HG03108 (cell line): ENCODE results near the gene C6orf120.
"Not testable (repeated sequence)": the region's sequence is repeated elsewhere in the genome, so short reads cannot be mapped to it uniquely, and the experiment has no call there.

Source experiments
- ATAC-seq: cut with Tn5 transposase; IDR thresholded peaks from one replicate; pipeline ENCODE4 v1.9.1; 2021; ENCODE audit warnings: moderate library complexity; ENCODE audit not compliant: unreplicated experiment

The C6orf120 gene

DNA sequence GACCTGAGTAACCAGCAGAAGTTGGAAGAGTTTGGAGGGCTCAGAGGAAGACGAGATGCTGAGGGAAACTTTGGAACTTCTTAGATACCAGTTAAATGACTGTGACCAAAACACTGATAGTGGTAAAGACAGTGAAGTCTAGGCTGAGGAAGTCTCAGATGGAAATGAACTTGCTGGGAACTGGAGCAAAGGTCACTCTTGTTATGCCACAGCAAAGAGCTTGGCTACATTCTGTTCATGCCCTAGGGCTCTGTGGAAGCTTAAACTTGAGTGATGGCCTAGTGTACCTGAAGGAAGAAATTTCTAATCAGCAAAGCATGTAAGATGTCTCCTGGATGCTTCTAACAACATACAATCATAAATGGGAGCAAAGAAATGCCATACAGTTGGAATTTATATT is 24.8 kb upstream of the C6orf120 start:
- no peak for ATAC-seq

GRCh38 chr6:169678342-169678741 is 23.6 kb upstream of the C6orf120 start:
- ATAC-seq = no peak

DNA sequence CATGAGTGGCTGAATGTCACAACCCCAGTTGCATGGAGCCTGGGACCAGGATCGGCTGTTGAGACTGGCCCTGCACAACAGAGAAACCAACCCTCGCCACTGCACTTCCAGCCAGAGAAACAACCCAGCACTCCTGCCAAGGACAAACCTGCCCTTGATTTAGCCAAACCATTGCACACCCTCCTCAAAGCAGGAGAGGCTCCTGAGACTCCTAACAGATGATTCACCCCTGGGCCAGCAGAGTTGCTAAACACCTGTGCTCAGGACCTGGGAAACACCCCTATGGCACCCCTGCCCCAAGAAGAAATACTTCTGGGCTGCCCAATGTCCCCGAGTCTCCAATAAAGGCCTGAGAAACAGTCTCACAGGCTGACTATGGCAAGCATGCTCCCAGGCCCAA is 17.9 kb upstream of the C6orf120 start:
- ATAC-seq = no peak

- no peak for ATAC-seq
Observed at GRCh38 chr6:169685860-169686259, 16.1 kb upstream of the C6orf120 start.

DNA sequence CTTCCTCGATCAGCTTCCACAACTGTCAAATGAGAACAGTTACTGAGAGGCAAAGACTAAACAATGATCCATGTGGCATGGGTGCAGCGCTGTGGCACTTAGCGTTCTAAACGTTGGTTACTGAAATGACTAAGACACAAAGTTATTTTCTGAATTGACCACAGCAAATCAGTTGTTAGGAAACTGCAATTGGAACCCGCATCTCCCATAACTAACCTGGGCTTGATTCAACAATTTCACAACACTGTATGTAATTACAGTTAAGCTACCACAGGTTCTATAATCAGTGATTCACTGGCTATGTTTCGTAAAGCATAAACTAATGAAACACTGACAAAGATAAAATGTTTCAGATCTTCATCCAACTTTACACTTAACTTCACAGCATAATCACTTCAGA is 12.6 kb upstream of the C6orf120 start:
- ATAC-seq = no peak

GRCh38 chr6:169691260-169691659 is 10.7 kb upstream of the C6orf120 start:
- ATAC-seq = no peak

- no peak for ATAC-seq
Observed at GRCh38 chr6:169692516-169692915, 9.4 kb upstream of the C6orf120 start.

GRCh38 chr6:169695131-169695530 is 6.8 kb upstream of the C6orf120 start:
- ATAC-seq = no peak

- not testable (repeated sequence) for ATAC-seq
Observed at GRCh38 chr6:169697115-169697514, 4.8 kb upstream of the C6orf120 start.

- ATAC-seq = no peak
Observed at GRCh38 chr6:169700296-169700695, 1.6 kb upstream of the C6orf120 start.

DNA sequence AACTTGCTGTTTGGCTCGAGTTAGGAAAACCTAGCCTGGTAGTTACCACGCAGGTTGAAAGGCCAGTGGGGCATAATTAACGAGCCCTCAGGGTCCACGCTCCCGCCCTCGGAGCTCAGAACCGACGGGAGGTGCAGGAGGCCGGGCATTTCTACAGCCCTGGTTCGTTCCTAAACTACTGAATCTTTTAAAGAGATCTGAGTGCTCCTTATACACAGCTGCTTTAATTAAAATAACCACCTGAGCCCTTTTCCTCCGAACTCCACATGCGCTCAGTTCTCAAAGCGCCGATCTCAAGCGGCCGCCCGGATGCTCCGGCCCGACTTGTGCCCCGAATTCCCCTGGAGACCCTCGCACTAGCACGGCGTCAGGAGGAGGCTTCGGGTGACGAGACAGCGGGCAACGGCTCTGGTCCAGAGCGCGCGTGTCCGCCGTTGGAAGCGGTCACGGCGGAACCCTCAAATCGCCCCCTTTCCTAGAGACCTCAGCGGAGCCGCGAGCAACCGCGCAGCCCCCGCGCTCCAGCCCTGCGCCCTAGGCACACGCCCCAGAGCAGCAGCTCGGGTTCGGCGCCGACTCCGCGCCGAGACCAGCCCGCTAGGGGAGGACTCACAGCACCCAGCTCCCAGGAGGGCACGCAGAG is 494 bp upstream of the C6orf120 start:
- ATAC-seq = no peak

GRCh38 chr6:169702840-169703246 is 917 bp downstream of the C6orf120 start:
- ATAC-seq = peak; percentile 10

DNA sequence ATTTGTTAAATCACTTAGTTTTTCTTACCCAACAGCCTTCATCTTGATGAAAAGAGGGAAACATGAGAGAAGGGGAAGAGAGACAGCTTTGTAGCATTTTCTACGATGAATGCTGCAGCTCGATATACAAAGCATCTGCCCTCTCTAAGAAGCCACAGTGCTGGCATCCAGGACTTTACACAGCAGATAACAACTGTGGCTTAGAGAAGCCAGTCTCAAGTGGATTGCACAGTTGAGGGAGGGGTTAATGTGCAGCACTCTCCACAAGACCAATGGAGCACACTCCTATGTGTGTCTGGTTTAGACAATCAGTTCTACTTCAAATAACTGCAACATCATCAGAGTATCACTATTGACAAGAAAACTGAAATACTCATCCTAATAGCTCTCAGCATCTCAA is 5.8 kb downstream of the C6orf120 start:
- ATAC-seq = no peak

DNA sequence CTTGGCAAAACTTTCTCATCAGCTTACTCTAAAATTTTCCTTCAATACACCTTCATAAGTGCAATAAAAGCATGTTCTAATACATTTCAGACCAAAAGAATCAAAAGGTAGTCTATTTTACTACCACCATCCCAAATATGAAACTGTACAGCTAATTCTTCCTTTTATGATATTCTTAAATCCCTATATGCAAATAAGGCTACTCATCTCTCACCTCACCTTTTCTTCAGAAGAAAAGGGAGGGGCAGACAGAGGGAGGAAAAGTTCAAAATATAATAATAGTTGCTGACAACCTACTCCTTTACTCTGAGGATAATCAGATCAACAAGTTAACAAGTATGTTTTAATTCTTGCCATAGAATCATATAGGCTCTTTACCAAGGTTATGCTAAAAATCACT is 7.4 kb downstream of the C6orf120 start:
- no peak for ATAC-seq

GRCh38 chr6:169710009-169710408 is 8.1 kb downstream of the C6orf120 start:
- no peak for ATAC-seq

DNA sequence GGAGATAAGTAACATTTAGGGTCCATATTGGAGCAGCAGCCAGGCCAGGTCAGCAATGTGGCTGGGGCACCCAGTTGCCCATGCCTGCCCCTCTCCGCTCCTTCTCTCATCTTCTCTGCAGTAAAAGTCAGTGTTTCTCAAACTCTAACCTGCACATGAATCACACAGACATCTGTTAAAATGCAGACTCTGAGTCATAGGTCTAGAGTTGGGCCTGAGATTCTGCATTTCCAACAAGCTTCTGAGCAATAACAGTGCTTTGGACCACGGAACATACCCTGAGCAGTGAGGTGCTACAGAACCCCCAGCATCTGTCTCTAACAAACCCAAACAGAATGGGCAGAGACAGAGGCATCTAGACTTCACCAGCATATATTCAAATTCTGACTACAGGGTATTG is 12.3 kb downstream of the C6orf120 start:
- ATAC-seq = no peak

GRCh38 chr6:169714595-169714994 is 12.7 kb downstream of the C6orf120 start:
- no peak for ATAC-seq

- no peak for ATAC-seq
Observed at GRCh38 chr6:169719117-169719516, 17.2 kb downstream of the C6orf120 start.

- no peak for ATAC-seq
Observed at GRCh38 chr6:169720207-169720855, 18.4 kb downstream of the C6orf120 start.

- no peak for ATAC-seq
Observed at GRCh38 chr6:169722362-169723199, 20.7 kb downstream of the C6orf120 start.

GRCh38 chr6:169723200-169723909 is 21.4 kb downstream of the C6orf120 start:
- ATAC-seq = peak; percentile 30
